OCI-M2 (cell line): ENCODE data around the gene OR7D4.
"Not testable (repeated sequence)": the region's sequence is repeated elsewhere in the genome, so short reads cannot be mapped to it uniquely, and the experiment has no call there.

Source experiments
- DNase-seq: peaks from one replicate; lab custom pipeline; 2025; ENCODE audit not compliant: unreplicated experiment; lab: John Stamatoyannopoulos, UW

The OR7D4 gene

GRCh38 chr19:9219489-9219888 lies at the start of gene OR7D4:
TSS of gene OR7D4 (minus strand) at chr19:9219589. CDS start at chr19:9214837, 4,752 bp downstream.
- DNase-seq, result no peak

GRCh38 chr19:9251236-9251635 lies 31.8 kb upstream of the OR7D4 start:
- DNase-seq, result no peak

GRCh38 chr19:9250630-9251029 lies 31.2 kb upstream of the OR7D4 start, which contains the start of gene OR7E24:
TSS of gene OR7E24 (plus strand) at chr19:9250930. CDS start at chr19:9251044, 114 bp downstream.
- DNase-seq, result no peak

GRCh38 chr19:9205501-9206113 lies 13.8 kb downstream of the OR7D4 start:
- DNase-seq, result peak; percentile 18

GRCh38 chr19:9198044-9198443 lies 21.3 kb downstream of the OR7D4 start:
- DNase-seq, result not testable (repeated sequence)

GRCh38 chr19:9189535-9189934 lies 29.9 kb downstream of the OR7D4 start:
- no peak for DNase-seq

- no peak for DNase-seq
These were observed 32.2 kb downstream of the OR7D4 start for GRCh38 chr19:9187191-9187590.

- no peak for DNase-seq
These were observed 36.4 kb downstream of the OR7D4 start for GRCh38 chr19:9183000-9183399.

GRCh38 chr19:9178901-9179300 lies 40.5 kb downstream of the OR7D4 start, which contains the start of gene OR7D2:
TSS of gene OR7D2 (plus strand) at chr19:9178979. CDS start at chr19:9185782, 6,803 bp downstream.
- no peak for DNase-seq

- DNase-seq, result no peak
These were observed 44.1 kb downstream of the OR7D4 start for GRCh38 chr19:9175326-9175725.

GRCh38 chr19:9171393-9171991 lies 47.9 kb downstream of the OR7D4 start:
- DNase-seq, result no peak

- DNase-seq, result no peak
These were observed 52.5 kb downstream of the OR7D4 start for GRCh38 chr19:9166846-9167245.

- no peak for DNase-seq
These were observed 54.1 kb downstream of the OR7D4 start for GRCh38 chr19:9165261-9165660.

GRCh38 chr19:9161427-9161826 lies 58.0 kb downstream of the OR7D4 start:
- DNase-seq, result no peak
